ENCODE data around the gene KCTD3.

GRCh38 chr1:215523128-215523861, 43.8 kb upstream of the KCTD3 start:
- TF ChIP-seq ZNF24 (IDR thresholded peaks at IDR 0.05) (no peak), SMC3 (IDR thresholded peaks at IDR 0.05; ENCODE audit: borderline replicate concordance, low read length) (no peak), CEBPB (IDR thresholded peaks at IDR 0.05; ENCODE audit: borderline replicate concordance in 1 of 2, low read depth in 2 of 2, low read length in 2 of 2) (no peak), SRF (IDR thresholded peaks at IDR 0.05; ENCODE audit: low read depth in 2 of 2, low read length in 2 of 2) (no peak), USF2 (IDR thresholded peaks at IDR 0.05; ENCODE audit: borderline replicate concordance, low read depth, low read length) (no peak), JUNB (IDR thresholded peaks at IDR 0.05) (no peak), ZBTB33 (IDR thresholded peaks at IDR 0.05) (no peak), ELK1 (IDR thresholded peaks at IDR 0.05; ENCODE audit: low read depth, low read length) (no peak), CTCF (IDR thresholded peaks at IDR 0.05 in 2 of 3, conservative IDR thresholded peaks at IDR 0.05 in 1 of 3; ENCODE audit: control insufficient read depth in 2 of 3, extremely low read depth in 1 of 3, insufficient read depth in 1 of 3, low read depth in 3 of 3, low read length in 3 of 3) (no peak), CBX5 (IDR thresholded peaks at IDR 0.05; ENCODE audit: low read depth) (no peak)
